Fibroblast of villous mesenchyme (primary cell): ENCODE measurements around the gene IFNL2. TPM values are rescaled to one million over a fixed set of nuclear protein-coding genes. Genes with fewer than 3 reads are reported as not detected.
"Not testable (repeated sequence)": the region's sequence is repeated elsewhere in the genome, so short reads cannot be mapped to it uniquely, and the experiment has no call there.

Source experiments
- DNase-seq: peaks from one replicate; pipeline ENCODE4 v3.0.0-alpha.2; 2010; ENCODE audit warnings: low read depth
- H3K4me3 ChIP-seq: 2 replicates; pipeline ENCODE4 v1.5.1; 2011; ENCODE audit warnings: low read depth, mild to moderate bottlenecking, low read length
- total RNA-seq: library from RNA; depleted of rRNA; stranded (reverse); fragments of >200 nt; gene quantifications from 2 replicates; pipeline ENCODE4 v1.2.3, GENCODE V29; 2012
- TF ChIP-seq, protein P1 (sequence below): IDR thresholded peaks from 2 replicates; pipeline ENCODE4 v1.5.1; 2012; ENCODE audit warnings: low read depth, mild to moderate bottlenecking, low read length; ENCODE audit not compliant: insufficient read depth

The IFNL2 gene
- not detected in 2 replicates for total RNA-seq

DNA sequence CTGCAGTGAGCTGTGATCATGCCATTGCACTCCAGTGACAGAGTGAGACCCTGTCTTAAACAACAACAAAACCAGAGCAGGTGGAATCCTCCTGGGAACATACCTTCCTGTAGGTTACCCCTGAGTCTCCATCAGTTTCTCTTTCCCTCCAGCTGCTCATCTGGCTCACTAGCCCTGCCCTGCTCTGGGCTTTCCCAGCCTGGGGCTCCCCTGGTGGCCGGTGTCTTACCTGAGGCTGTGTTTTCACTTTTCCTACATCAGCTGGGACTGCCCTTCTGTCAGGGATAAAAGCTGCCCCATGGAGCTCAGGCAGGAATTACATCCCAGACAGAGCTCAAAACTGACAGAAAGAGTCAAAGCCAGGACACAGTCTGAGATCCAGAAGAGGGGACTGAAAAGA lies at the start of gene IFNL2:
IFNL2 (plus strand) TSS at position 312 of the 400 bp plus-strand sequence. CDS start 173 bp downstream, outside the sequence.
- DNase-seq: not testable (repeated sequence)

GRCh38 chr19:39219108-39219507 lies 49.1 kb upstream of the IFNL2 start:
- not testable (repeated sequence) for H3K4me3 ChIP-seq, DNase-seq

More for the DNA sequence above, at the start of gene IFNL2:
- H3K4me3 ChIP-seq: not testable (repeated sequence)

GRCh38 chr19:39223703-39224279 lies 44.4 kb upstream of the IFNL2 start:
- TF ChIP-seq, protein P1, sequence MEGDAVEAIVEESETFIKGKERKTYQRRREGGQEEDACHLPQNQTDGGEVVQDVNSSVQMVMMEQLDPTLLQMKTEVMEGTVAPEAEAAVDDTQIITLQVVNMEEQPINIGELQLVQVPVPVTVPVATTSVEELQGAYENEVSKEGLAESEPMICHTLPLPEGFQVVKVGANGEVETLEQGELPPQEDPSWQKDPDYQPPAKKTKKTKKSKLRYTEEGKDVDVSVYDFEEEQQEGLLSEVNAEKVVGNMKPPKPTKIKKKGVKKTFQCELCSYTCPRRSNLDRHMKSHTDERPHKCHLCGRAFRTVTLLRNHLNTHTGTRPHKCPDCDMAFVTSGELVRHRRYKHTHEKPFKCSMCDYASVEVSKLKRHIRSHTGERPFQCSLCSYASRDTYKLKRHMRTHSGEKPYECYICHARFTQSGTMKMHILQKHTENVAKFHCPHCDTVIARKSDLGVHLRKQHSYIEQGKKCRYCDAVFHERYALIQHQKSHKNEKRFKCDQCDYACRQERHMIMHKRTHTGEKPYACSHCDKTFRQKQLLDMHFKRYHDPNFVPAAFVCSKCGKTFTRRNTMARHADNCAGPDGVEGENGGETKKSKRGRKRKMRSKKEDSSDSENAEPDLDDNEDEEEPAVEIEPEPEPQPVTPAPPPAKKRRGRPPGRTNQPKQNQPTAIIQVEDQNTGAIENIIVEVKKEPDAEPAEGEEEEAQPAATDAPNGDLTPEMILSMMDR: no peak
- DNase-seq: peak; percentile 33
- H3K4me3 ChIP-seq: no peak overlapping the region

- TF ChIP-seq, protein P1: no peak
- DNase-seq: no peak
- H3K4me3 ChIP-seq: no peak overlapping the region
Observed at GRCh38 chr19:39224910-39225309, 43.3 kb upstream of the IFNL2 start.

DNA sequence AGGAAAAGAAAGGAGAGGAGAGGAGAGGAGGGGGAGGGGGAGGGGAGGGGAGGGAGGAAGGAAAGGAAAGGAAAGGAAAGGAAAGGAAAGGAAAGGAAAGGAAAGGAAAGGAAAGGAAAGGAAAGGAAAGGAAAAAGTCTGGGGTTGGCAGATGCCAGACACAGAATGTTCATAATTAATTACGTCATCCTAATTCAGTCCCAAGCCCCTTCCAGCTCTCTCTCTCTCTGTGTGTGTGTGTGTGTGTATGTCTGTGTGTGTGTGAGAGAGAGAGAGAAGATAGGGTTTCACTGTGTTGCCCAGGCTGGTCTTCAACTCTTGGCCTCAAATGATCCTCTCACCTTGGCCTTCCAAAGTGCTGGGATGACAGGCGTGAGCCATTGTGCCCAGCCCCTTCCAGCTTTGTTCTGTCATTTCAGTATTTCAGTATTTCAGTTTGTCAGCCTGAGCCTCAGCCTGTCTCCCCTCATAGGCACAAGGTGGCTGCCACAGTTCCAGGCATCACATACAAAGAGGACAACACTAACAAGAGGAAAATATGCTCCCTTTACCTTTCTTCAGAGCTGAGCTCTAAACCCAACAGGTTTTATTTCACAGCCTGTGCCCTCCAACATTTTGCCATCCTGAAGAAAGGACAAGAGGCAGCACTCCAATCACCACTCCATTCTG lies 38.0 kb upstream of the IFNL2 start:
- TF ChIP-seq, protein P1: no peak
- H3K4me3 ChIP-seq: no peak overlapping the region

DNA sequence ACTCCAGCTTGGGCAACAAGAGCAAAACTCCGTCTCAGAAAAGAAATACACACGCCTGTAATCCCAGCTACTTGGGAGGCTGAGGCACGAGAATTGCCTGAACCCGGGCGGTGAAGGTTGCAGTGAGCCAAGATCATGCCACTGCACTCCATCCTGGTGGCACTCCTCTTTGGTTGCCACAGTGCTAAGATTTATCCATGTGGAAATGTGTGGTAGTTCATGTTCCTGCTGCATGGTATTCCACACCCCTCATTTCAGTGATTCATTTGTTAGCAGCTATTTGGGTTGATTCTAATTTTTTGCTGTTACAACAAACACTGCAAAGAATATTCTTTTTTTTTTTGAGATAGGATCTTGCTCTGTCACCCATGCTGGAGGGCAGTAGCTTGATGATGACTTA lies 35.5 kb upstream of the IFNL2 start:
- DNase-seq: no peak
- TF ChIP-seq, protein P1: no peak

More for the DNA sequence above, 38.0 kb upstream of the IFNL2 start:
- no peak for DNase-seq

GRCh38 chr19:39236527-39236926 lies 31.7 kb upstream of the IFNL2 start:
- no peak for DNase-seq
- TF ChIP-seq, protein P1: no peak
- H3K4me3 ChIP-seq: no peak overlapping the region

More for the DNA sequence above, 35.5 kb upstream of the IFNL2 start:
- H3K4me3 ChIP-seq: no peak overlapping the region
